NCI-H82 (cell line): ENCODE data around the gene MRGPRX2.

Experiments
- DNase-seq: peaks from one replicate; lab custom pipeline; 2025; lab: John Stamatoyannopoulos, UW

MRGPRX2 gene

GRCh38 chr11:19060629-19061028 lies at the start of gene MRGPRX2:
Gene MRGPRX2, minus strand, starts transcription at chr11:19060717. Its CDS starts 4,315 bp downstream, at chr11:19056402.
- DNase-seq: no peak

- DNase-seq: peak; percentile 12
These were observed 49.8 kb upstream of the MRGPRX2 start for GRCh38 chr11:19110295-19110694.

DNA sequence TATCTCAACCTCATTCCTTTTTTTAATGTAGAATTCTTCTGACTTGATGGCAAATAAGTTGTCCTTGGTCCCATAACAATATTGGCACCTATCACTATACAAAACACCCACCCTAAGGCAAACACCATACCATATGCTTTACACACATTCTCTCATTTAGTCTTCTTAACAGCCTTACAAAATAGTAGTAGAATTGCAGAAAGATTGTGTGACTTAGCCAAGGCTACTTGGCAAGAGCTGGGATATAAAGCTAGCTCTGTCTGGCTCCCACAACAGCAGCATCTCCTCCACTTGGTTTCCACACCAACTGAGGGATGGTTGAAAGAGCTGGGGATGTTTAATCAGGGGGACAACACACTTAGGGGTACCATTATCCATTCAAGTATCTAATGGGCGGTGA lies 46.6 kb upstream of the MRGPRX2 start:
- DNase-seq: no peak

DNA sequence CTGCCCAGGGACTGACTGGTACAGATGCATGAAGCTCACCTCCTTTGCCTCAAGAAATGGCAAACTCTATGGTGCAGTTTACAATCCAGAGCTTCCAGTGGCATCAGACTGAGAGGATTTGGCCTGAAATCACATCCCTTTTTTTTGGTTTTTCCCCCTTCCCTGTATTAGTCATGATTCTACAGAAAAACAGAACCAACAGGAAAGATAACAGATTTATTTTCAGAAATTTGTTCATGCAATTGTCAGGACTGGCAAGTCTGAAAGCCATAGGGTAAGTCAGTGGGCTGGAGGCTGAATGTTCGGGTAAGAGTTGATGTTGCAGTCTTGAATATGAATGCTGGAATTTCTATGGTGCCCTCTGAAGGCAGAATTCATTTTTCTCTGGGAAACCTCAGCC lies 44.5 kb upstream of the MRGPRX2 start:
- no peak for DNase-seq

- DNase-seq: no peak
These were observed 42.0 kb upstream of the MRGPRX2 start for GRCh38 chr11:19102521-19102900.

DNA sequence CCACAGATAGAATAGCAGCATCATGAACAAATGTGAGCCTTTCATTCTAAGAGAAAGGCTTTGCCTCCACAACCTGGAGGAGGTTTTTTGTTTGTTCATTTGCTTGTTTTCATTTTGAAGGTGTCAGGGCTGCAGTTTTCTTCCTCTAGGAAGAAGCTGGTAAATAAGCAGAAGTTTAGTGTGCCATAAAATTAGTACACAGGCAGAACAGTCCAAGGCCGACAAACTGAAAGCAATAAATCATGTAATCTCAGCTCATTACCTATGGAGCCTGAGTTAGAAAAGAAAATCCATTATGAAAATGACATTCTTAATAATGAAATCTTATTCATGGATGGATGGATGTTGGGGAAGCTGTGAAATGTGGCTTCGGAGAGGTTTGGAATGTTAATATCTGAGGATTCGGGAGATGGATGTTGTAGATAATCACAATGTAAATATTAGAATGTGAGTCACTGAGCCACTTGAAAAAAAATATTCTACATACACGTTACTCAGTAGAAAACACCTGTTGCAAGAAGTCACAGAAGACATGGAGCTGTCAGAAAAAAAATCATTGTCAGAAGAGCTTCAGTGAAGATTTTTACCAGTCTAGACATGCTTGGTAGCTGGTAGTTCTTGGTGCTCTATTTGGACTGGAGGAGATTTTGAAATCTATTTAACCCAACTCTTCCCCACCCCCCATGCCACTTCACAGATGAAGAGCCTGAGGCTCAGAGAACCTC lies 41.4 kb upstream of the MRGPRX2 start:
- DNase-seq: no peak

GRCh38 chr11:19100885-19101284 lies 40.4 kb upstream of the MRGPRX2 start:
- DNase-seq: no peak

DNA sequence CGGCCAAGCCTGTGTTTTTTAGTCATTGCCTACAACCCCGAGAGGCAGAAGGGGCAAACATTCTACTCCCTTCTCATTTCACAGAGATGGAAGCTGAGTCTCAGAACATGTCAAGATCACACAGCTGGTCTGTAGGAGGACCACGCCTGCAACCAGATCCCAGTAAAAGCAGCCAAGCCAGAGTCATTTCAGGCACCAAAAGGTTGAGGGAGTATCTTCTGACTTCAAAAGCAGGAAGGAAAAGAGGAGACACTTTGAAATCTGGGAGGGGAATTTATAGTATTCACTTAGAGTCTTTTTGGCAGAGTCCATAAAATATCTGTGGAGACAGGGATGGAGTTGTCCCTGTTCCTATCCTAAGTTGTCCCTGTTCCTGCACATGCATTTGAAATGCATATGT lies 38.6 kb upstream of the MRGPRX2 start:
- no peak for DNase-seq

DNA sequence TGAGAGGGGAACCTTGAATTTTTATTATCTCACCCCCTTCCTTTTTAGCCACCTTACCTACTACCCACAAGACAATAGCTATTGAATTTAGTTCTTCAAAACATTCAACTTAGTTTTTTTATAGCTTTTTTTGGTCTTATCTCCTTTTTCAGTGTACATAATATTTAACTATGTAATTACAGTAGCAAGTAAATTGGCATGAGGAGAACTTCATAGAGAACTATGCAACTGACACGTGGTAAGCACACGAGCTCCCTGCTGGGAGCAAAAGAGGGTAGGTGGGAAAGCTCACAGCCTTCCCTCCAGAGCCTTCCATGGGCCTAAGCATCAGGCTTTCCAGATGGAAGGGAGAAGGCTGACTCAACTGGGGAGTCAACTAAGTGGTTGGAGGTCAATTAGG lies 34.3 kb upstream of the MRGPRX2 start:
- no peak for DNase-seq

GRCh38 chr11:19093976-19094375 lies 33.5 kb upstream of the MRGPRX2 start:
- no peak for DNase-seq

DNA sequence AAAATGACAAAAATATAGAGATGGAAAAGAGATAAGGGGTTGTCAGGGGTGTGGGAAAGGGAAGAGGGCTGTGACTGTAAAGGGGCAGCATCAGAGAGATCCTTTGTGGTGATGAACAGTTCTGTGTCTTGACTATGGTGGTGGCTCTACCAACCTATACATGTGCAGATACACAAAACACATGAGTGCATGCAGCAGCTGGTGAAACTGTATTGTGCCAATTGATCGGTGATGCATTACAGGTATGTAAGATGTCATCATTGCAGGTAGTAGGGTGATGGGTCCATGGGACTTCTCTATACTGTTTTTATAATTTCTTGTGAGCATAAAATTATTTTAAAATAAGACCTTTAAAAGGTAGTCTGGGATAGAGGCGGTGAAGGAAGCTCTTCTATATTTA lies 32.3 kb upstream of the MRGPRX2 start:
- DNase-seq: no peak

DNA sequence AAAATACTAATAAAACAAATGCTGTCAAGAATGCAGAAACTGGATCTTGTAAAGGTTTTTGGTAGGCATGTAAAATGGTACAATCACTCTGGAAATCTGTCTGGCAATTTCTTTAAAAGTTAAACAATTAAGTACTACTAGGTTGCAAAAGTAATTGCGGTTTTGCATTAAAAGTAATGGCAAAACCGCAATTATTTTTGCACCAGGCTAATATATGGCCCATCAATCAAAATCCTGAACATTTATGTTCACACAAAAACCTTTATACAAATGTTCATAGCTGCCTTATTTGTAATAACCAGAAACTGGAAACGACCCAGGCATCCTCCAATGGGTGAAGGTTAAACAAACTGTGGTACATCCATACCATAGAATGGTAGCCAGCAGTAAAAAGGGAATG lies 31.8 kb upstream of the MRGPRX2 start:
- DNase-seq: no peak

DNA sequence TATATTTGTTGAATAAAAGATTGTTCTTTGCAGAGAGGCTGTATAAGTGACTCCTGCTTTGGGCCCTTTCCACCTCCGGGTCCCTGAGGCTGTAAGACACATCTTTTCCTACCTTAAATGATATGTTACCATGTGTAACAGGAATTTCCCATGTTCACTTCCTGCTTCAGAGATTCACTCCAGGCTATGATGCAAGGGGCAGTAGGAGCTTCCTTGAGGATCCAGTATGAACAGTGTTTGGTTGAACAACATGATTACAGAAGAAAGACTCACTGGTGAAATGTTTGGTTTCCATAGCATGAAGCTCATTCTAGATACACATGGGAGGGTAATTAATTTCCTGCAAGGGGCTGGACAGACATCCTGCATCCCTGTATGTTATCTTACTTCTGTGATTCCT lies 30.8 kb upstream of the MRGPRX2 start:
- no peak for DNase-seq

GRCh38 chr11:19089421-19089820 lies 28.9 kb upstream of the MRGPRX2 start:
- DNase-seq: no peak

DNA sequence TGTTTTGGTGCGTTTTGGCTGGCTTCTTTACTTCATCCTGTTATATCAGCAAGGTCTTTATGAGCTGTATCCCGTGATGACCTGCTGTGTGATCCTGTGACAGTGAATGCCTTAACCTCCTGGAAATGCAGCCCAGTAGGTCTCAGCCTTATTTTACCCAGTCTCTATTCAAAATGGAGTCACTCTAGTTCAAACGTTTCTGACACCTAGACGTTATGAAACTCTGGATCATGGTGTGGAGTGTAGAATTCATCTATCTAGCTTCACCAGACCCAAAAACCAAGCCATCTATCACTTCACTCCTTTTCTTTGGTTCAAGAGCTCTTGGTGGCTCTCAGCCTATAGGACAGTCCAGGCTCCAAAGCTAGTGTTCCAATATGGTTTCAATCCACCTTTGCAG lies 28.3 kb upstream of the MRGPRX2 start:
- DNase-seq: no peak

- no peak for DNase-seq
These were observed 27.1 kb upstream of the MRGPRX2 start for GRCh38 chr11:19087658-19088057.

- no peak for DNase-seq
These were observed 24.3 kb upstream of the MRGPRX2 start for GRCh38 chr11:19084661-19085315.

GRCh38 chr11:19083166-19083565 lies 22.6 kb upstream of the MRGPRX2 start:
- DNase-seq: no peak

- no peak for DNase-seq
These were observed 20.1 kb upstream of the MRGPRX2 start for GRCh38 chr11:19080579-19080993.

DNA sequence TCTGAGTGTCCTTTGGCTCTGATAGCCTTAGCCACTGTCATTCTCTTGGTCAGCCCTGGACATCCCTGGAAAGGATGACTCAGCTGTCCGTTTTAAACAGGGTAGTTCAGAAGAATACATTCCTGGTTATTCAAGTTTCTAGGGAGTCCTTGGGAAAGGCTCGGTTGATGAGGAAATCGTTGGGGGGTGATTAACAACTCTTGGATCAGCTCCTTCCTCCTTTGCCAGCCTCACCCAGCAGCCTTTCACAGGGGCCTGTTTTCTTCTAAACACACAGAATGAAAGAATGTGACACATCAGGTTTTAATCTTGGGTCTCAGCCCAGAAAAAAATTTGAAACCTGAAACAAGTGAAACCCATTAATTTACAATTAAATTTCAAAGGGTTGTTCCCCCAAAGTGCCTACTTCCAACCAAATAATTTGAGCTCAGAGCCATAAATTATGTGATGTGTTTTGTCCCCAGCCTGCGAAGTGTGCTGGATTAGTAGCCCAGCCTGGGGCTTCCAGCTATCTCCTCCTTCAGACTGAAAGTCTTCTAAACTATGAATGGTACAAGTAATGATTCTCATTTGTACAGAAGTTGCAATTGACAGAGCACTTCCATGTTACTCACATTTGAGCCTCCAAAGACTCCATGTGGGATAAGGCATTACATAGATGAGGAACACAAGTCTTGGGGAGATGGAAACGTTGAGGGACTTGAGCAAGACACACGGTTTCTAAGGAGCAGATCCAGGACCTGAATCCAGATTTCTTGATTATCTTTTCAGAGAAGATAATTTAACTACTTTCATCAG lies 19.3 kb upstream of the MRGPRX2 start:
- no peak for DNase-seq

DNA sequence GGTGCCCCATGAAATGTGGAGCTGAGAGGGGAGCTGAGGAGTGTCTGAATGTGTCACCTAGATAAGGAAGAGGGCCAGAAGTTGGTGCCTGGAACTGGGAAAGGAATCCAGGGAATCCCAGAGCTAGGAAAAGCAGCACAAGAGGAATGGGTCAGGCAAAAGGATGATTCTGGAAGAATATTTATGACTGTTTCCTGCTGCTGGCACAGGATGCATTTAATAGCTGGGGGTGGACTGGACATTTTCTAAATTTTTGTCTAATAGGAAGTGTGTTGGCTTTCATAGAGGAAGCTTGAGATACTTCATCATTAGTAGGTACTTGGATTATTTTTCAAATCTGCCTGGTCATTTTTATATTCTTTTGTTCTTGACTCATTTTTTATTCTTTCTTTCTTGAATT lies 17.4 kb upstream of the MRGPRX2 start:
- DNase-seq: no peak

- peak; percentile 57 for DNase-seq
These were observed 16.4 kb upstream of the MRGPRX2 start for GRCh38 chr11:19076744-19077589.
